ENCODE data around the gene GRWD1.
"Not testable (repeated sequence)": the region's sequence is repeated elsewhere in the genome, so short reads cannot be mapped to it uniquely, and the experiment has no call there.

The GRWD1 gene

DNA sequence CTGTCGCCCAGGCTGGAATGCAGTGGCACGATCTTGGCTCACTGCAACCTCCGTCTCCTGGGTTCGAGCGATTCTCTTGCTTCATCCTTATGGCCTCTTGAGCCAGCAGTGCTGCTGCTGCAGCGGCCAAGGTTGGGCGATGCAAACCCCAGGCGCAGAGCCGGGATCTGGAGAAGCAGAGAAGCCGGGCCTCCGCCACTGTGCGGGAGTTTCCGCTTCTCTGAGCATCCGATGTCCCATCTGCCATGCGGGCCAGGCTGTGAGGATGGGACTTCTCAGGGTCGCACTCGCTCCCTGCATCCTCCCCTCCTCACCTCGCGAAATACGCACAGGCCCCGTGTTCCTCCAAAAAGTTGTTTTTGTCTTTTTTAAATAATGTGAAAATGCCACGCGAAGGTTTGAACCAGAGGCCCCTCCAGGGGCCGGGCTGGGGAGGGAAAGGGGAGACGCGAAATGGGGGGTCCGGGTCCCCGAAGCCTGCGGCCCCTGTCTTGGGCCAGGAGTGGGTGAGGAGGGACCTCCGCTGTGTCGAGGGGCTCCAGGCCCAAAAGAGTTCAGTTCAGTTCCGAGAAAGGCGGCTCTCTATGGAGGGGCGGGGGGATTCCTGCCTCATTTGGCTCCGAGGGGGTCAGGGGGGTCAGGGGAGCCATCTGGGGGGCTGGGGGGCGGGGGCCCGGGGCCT lies 39.3 kb downstream of the GRWD1 start:
- CTCF ChIA-PET, result no interaction called here
- TF ChIP-seq, protein P1, sequence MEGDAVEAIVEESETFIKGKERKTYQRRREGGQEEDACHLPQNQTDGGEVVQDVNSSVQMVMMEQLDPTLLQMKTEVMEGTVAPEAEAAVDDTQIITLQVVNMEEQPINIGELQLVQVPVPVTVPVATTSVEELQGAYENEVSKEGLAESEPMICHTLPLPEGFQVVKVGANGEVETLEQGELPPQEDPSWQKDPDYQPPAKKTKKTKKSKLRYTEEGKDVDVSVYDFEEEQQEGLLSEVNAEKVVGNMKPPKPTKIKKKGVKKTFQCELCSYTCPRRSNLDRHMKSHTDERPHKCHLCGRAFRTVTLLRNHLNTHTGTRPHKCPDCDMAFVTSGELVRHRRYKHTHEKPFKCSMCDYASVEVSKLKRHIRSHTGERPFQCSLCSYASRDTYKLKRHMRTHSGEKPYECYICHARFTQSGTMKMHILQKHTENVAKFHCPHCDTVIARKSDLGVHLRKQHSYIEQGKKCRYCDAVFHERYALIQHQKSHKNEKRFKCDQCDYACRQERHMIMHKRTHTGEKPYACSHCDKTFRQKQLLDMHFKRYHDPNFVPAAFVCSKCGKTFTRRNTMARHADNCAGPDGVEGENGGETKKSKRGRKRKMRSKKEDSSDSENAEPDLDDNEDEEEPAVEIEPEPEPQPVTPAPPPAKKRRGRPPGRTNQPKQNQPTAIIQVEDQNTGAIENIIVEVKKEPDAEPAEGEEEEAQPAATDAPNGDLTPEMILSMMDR (IDR thresholded peaks at IDR 0.05; ENCODE audit: control extremely low read depth, extremely low read depth, low read depth, missing control alignments), result no peak
- POLR2A ChIA-PET, result no interaction called here
- DNase-seq (ENCODE audit: extremely low spot score), result no peak

DNA sequence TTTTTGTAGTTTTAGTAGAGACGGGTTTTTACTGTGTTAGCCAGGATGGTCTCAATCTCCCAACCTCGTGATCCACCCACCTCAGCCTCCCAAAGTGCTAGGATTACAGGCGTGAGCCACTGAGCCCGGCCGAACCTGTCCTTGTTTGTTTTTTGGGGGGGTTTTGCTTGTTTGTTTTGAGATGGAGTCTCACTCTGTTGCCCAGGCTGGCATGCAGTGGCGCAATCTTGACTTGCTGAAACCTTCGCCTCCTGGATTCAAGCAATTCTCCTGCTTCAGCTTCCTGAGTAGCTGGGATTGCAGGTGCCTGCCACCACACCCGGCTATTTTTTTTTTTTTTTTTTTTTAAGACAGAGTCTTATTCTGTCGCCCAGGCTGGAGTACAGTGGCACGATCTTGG lies 40.9 kb downstream of the GRWD1 start:
- POLR2A ChIA-PET; DNase-seq (ENCODE audit: extremely low spot score): not testable (repeated sequence)
- CTCF ChIA-PET, result interaction anchor here (0.7 to 5.1 kb wide), 3 partner anchors 97 to 188 kb away, joined by 3 to 68 read pairs (median 3); partner anchors contain the start of gene SPACA4

DNA sequence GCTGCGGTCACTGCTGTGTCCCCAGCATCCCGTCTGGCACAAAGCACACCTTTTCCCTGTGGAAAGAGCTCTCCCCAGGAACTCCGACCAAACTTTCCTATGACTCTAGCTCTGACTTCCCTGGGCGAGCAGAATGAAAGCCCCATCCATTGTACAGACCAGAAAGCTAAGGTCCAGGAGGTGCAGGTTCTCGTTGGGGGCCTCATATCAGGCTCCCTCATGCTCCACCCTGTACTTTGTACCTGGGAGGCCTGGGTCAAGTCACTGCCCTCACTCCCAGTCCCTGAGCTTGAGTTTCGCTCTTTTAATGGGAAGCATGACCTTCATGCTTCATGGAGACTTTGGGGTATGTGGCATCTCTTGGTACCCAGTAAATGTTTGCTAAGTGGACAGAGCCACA lies 41.8 kb downstream of the GRWD1 start:
- no peak for DNase-seq (ENCODE audit: extremely low spot score)
- TF ChIP-seq, protein P1 (IDR thresholded peaks at IDR 0.05; ENCODE audit: control extremely low read depth, extremely low read depth, low read depth, missing control alignments), result no peak
- ChIA-PET POLR2A (no interaction called here), CTCF (interaction anchor here (0.7 to 5.1 kb wide), 7 partner anchors 13 to 217 kb away, joined by 3 to 68 read pairs (median 11); partner anchors contain the start of gene SPACA4)

DNA sequence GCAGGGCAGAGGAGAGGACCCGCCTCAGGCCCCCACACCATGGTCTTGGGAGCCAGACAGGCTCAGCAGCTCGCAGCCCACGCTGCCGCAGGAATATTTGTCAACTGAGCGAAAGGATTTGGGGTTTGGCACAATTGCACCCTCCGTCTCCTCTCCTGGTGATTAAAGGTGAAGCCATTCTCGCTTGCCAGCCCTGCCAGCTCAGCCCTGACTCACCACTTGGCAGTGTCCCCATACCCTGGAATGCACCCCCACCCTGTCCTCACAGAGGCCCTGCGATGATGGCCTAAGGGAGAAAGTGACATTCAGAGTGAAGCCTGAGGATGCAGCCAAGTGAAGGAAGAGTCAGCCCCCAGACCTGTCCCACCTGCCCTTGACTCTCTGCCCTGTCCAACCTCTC lies 42.2 kb downstream of the GRWD1 start:
- ChIA-PET CTCF (interaction anchor here (1.1 to 5.1 kb wide), 6 partner anchors 13 to 217 kb away, joined by 3 to 68 read pairs (median 16); no protein-coding TSS in a partner anchor), POLR2A (no interaction called here)
- DNase-seq (ENCODE audit: extremely low spot score), result no peak
- TF ChIP-seq, protein P1 (IDR thresholded peaks at IDR 0.05; ENCODE audit: control extremely low read depth, extremely low read depth, low read depth, missing control alignments), result no peak

DNA sequence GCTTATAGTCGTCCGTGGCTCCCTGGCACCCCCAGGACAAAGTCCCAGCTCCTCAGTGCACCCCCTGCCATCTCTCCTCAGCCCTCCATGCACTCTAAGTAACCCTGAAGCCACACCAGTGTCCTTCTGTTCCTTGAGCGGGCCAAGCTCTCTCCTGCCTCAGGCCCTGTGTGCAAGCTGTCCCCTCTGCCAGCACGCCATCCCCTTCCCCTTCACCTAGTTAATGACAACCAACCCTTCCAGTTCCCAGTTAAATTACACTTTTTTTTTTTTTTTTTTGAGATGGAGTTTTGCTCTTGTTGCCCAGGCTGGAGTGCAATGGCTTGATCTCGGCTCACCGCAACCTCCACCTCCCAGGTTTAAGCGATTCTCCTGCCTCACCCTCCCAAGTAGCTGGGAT lies 42.7 kb downstream of the GRWD1 start:
- DNase-seq (ENCODE audit: extremely low spot score); POLR2A ChIA-PET: not testable (repeated sequence)
- CTCF ChIA-PET, result interaction anchor here (1.3 to 5.1 kb wide), 13 partner anchors 8 to 125 kb away, joined by 4 to 68 read pairs (median 11); partner anchors contain the start of gene TMEM143

DNA sequence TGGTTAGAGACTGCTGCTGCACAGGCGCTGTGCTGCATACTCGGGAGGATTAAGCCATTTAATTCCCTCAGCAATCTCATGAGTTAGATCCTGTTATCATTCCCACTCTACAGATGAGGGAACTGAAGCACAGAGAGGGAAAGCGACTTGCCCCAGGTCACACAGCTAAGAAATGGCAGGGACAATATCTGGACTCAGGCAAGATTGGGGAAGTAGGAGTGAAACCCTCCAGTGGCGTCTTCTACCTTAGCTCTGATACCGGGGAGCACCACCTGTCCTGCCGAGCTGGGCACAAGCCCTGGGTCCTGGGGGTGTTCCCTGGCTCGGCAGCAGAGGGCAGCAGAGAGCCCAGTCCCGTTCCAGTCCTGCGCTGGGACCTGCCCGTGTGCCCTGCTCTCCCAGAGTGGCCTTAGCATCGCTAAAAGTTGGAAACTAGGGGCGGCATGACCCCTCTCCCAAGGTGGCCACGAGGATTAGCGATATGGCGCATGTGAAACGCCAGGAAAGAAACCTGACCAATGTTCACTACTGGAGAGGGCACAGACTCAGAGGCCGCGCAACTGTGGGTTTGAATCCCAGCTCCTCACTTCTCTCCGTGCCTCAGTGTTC lies 43.9 kb downstream of the GRWD1 start:
- TF ChIP-seq, protein P1 (IDR thresholded peaks at IDR 0.05; ENCODE audit: control extremely low read depth, extremely low read depth, low read depth, missing control alignments), result peak; percentile 96
- ChIA-PET POLR2A (no interaction called here), CTCF (interaction anchor here (0.7 to 5.1 kb wide), 43 partner anchors 9 to 940 kb away, joined by 3 to 68 read pairs (median 4); partner anchors contain the start of genes KCNJ14, KDELR1 and TMEM143)
- peak; percentile 85 for DNase-seq (ENCODE audit: extremely low spot score)

DNA sequence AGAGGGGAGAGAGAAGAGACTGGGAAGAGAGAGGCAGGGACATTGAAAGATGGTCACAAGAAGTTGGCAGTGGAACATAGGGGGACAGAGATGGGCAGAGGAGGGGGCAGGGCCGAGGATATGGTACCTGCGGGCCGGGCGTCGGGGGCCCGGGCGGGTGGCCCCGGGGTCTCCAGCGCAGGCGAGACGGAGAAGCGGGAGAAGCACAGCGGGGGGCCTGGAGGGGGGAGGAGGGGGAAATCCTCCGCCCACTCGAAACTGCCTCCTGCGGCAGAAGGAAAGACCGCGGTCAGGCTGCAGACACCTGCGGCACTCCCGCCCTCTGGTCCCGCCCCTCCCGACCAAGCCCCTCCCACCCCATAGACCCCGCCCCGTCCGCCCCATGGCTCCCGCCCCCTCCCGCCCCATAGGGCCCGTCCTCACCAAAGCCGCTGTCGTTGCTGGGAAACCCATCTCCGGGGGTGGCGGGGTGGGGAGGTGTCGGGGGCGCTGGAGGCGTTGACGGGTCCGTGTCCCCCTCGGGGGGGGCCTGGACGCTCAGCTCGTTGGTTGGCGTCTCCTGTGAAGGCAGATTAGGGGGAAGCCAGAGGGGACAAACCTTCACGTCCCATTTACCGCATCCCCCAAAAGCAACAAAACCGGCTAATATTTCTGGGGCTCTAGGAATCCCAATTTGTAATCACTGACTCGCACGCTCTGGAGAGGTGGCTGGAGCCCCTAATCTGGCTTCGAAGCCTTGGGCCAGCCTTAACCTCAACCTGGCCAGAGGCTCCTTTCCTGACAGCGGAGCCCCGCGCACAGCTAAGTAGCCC lies 45.4 kb downstream of the GRWD1 start:
- TF ChIP-seq, protein P1 (IDR thresholded peaks at IDR 0.05; ENCODE audit: control extremely low read depth, extremely low read depth, low read depth, missing control alignments), result no peak
- CTCF ChIA-PET, result interaction anchor here (0.5 to 5.1 kb wide), 18 partner anchors 10 to 118 kb away, joined by 3 to 68 read pairs (median 6); partner anchors contain the start of gene KDELR1
- POLR2A ChIA-PET, result no interaction called here
- peak; percentile 94 for DNase-seq (ENCODE audit: extremely low spot score)

All from GM10248 (cell line).